ENCODE data around the gene PLET1.

The PLET1 gene

GRCh38 chr11:112292188-112292587 lies 31.5 kb upstream of the PLET1 start:
- no peak for TF ChIP-seq USF1 (IDR thresholded peaks at IDR 0.05)
- TF ChIP-seq EP300 (IDR thresholded peaks at IDR 0.05; ENCODE audit: borderline replicate concordance): no peak
- TF ChIP-seq TEAD4 (IDR thresholded peaks at IDR 0.05): no peak
- no peak for TF ChIP-seq EGR1 (IDR thresholded peaks at IDR 0.05)
- TF ChIP-seq TAF1 (IDR thresholded peaks at IDR 0.05; ENCODE audit: low read depth): no peak
- TF ChIP-seq YY1 (IDR thresholded peaks at IDR 0.05; ENCODE audit: low read depth): no peak
- TF ChIP-seq TCF12 (IDR thresholded peaks at IDR 0.05; ENCODE audit: low read depth): no peak
- no peak for TF ChIP-seq CREB1 (IDR thresholded peaks at IDR 0.05; ENCODE audit: low read depth)
- no peak for TF ChIP-seq MAX (IDR thresholded peaks at IDR 0.05)
- TF ChIP-seq FOXM1 (IDR thresholded peaks at IDR 0.05; ENCODE audit: borderline replicate concordance, low read depth): no peak
- TF ChIP-seq REST (IDR thresholded peaks at IDR 0.05; ENCODE audit: low read depth): no peak
- no peak for TF ChIP-seq NFIC (IDR thresholded peaks at IDR 0.05)
- TF ChIP-seq CEBPB (IDR thresholded peaks at IDR 0.05): no peak
- no peak for TF ChIP-seq ZBTB7A (IDR thresholded peaks at IDR 0.05; ENCODE audit: low read depth)
- no peak for TF ChIP-seq RAD21 (IDR thresholded peaks at IDR 0.05; ENCODE audit: low read depth)

GRCh38 chr11:112291191-112291590 lies 30.5 kb upstream of the PLET1 start:
- TF ChIP-seq CREB1 (IDR thresholded peaks at IDR 0.05; ENCODE audit: low read depth) (no peak), EP300 (IDR thresholded peaks at IDR 0.05; ENCODE audit: borderline replicate concordance) (no peak), TEAD4 (IDR thresholded peaks at IDR 0.05) (no peak), EGR1 (IDR thresholded peaks at IDR 0.05) (no peak), USF1 (IDR thresholded peaks at IDR 0.05) (no peak), TCF12 (IDR thresholded peaks at IDR 0.05; ENCODE audit: low read depth) (no peak), YY1 (IDR thresholded peaks at IDR 0.05; ENCODE audit: low read depth) (no peak), ZBTB7A (IDR thresholded peaks at IDR 0.05; ENCODE audit: low read depth) (no peak), REST (IDR thresholded peaks at IDR 0.05; ENCODE audit: low read depth) (no peak), RAD21 (IDR thresholded peaks at IDR 0.05; ENCODE audit: low read depth) (no peak), NFIC (IDR thresholded peaks at IDR 0.05) (no peak), TAF1 (IDR thresholded peaks at IDR 0.05; ENCODE audit: low read depth) (no peak), MAX (IDR thresholded peaks at IDR 0.05) (no peak), CEBPB (IDR thresholded peaks at IDR 0.05) (no peak)

- TF ChIP-seq TCF12 (IDR thresholded peaks at IDR 0.05; ENCODE audit: low read depth): no peak
Observed at GRCh38 chr11:112290493-112290850, 29.8 kb upstream of the PLET1 start.

GRCh38 chr11:112289588-112290492 lies 29.2 kb upstream of the PLET1 start:
- no peak for TF ChIP-seq CEBPB (IDR thresholded peaks at IDR 0.05)
- peak; percentile 83 for TF ChIP-seq RAD21 (IDR thresholded peaks at IDR 0.05; ENCODE audit: low read depth)
- TF ChIP-seq TAF1 (IDR thresholded peaks at IDR 0.05; ENCODE audit: low read depth): no peak
- TF ChIP-seq MAX (IDR thresholded peaks at IDR 0.05): peak; percentile 58
- peak; percentile 40 for TF ChIP-seq USF1 (IDR thresholded peaks at IDR 0.05)

GRCh38 chr11:112288021-112288420 lies 27.4 kb upstream of the PLET1 start:
- TF ChIP-seq TAF1 (IDR thresholded peaks at IDR 0.05; ENCODE audit: low read depth) (no peak), YY1 (IDR thresholded peaks at IDR 0.05; ENCODE audit: low read depth) (no peak), MAX (IDR thresholded peaks at IDR 0.05) (no peak), USF1 (IDR thresholded peaks at IDR 0.05) (no peak), REST (IDR thresholded peaks at IDR 0.05; ENCODE audit: low read depth) (no peak), ZBTB7A (IDR thresholded peaks at IDR 0.05; ENCODE audit: low read depth) (no peak), CEBPB (IDR thresholded peaks at IDR 0.05) (no peak), TCF12 (IDR thresholded peaks at IDR 0.05; ENCODE audit: low read depth) (no peak), NFIC (IDR thresholded peaks at IDR 0.05) (no peak), TEAD4 (IDR thresholded peaks at IDR 0.05) (no peak), EP300 (IDR thresholded peaks at IDR 0.05; ENCODE audit: borderline replicate concordance) (no peak), FOXM1 (IDR thresholded peaks at IDR 0.05; ENCODE audit: borderline replicate concordance, low read depth) (no peak), RAD21 (IDR thresholded peaks at IDR 0.05; ENCODE audit: low read depth) (no peak), CREB1 (IDR thresholded peaks at IDR 0.05; ENCODE audit: low read depth) (no peak), EGR1 (IDR thresholded peaks at IDR 0.05) (no peak)
